T-cell (primary cell): Measurements from ENCODE around the gene TMEM9. TPM values are rescaled to one million over a fixed set of nuclear protein-coding genes. Genes with fewer than 3 reads are reported as not detected.

Source experiments
- ATAC-seq, 4 experiments: fragments of 200-7000 bp in 3 of 4; fragments of 150-1000 bp in 1 of 4; cut with Tn5 transposase; replicated peaks in 1 of 4; 1 replicate in 3 of 4; 2 replicates in 1 of 4; pipeline ENCODE4 v1.10.0; 2021; ENCODE audit warnings: moderate library complexity in 3 of 4, mild to moderate bottlenecking in 2 of 4, moderate number of reproducible peaks in 1 of 4
- CTCF ChIA-PET, 2 donors: fragments of 300-600 bp; sonication (Branson Sonifier 250); formaldehyde crosslinking; loops; one replicate each; lab custom pipeline; 2022; ENCODE audit warnings: antibody characterized with exemption in 2 of 2; lab: Charles Lee
- POLR2A ChIA-PET, 2 donors: fragments of 300-600 bp; sonication (Branson Sonifier 250); formaldehyde crosslinking; loops; one replicate each; lab custom pipeline; 2022; ENCODE audit warnings: antibody characterized with exemption in 2 of 2; lab: Charles Lee
- DNase-seq, 35 experiments: peaks; one replicate each; pipeline versions ENCODE4 v3.0.0 to v3.0.0-alpha.2; 2013 to 2023
- H3K27ac ChIP-seq: one replicate; pipeline ENCODE4 v1.5.1; 2013; ENCODE audit warnings: low read length
- H3K27me3 ChIP-seq, 2 experiments: replicated peaks in 1 of 2; 1 replicate in 1 of 2; 2 replicates in 1 of 2; pipeline versions ENCODE4 v1.6.1 to v1.7.0; 2013; ENCODE audit warnings: low read length in 1 of 2, mixed read lengths in 1 of 2; ENCODE audit not compliant: control insufficient read depth in 2 of 2, insufficient read depth in 2 of 2; ENCODE audit errors: extremely low read depth in 1 of 2
- H3K36me3 ChIP-seq, 2 donors: 1 replicate in 1 of 2; 2 replicates in 1 of 2; pipeline versions ENCODE4 v1.6.1 to v1.7.0; 2013; ENCODE audit warnings: low read length in 1 of 2; ENCODE audit not compliant: control insufficient read depth in 2 of 2, insufficient read depth in 1 of 2; ENCODE audit errors: extremely low read depth in 1 of 2
- H3K4me1 ChIP-seq, 2 experiments: 1 replicate in 1 of 2; 2 replicates in 1 of 2; pipeline versions ENCODE4 v1.6.1 to v1.7.0; 2013; ENCODE audit warnings: low read length in 2 of 2, mixed read lengths in 1 of 2; ENCODE audit not compliant: insufficient read depth in 2 of 2, control insufficient read depth in 1 of 2; ENCODE audit errors: extremely low read depth in 1 of 2
- H3K4me3 ChIP-seq, 2 donors: 1 replicate in 1 of 2; 2 replicates in 1 of 2; pipeline versions ENCODE4 v1.5.1 to v1.7.0; 2013; ENCODE audit warnings: mild to moderate bottlenecking in 2 of 2, low read length in 1 of 2, moderate library complexity in 1 of 2; ENCODE audit not compliant: control insufficient read depth in 1 of 2; ENCODE audit errors: extremely low read depth in 1 of 2
- H3K9me3 ChIP-seq: 2 replicates; pipeline ENCODE4 v1.7.0; 2013
- H3K27ac Mint-ChIP-seq, 2 donors: one replicate each; pipeline ENCODE4 v1.8.0; 2020 to 2021; ENCODE audit warnings: mild to moderate bottlenecking in 2 of 2, mixed read lengths in 2 of 2
- H3K27me3 Mint-ChIP-seq, 2 donors: one replicate each; pipeline ENCODE4 v1.8.0; 2021 to 2022; ENCODE audit warnings: mixed read lengths in 2 of 2
- H3K36me3 Mint-ChIP-seq: one replicate; pipeline ENCODE4 v1.8.0; 2021; ENCODE audit warnings: mixed read lengths
- H3K4me1 Mint-ChIP-seq, 3 donors: one replicate each; pipeline ENCODE4 v1.8.0; 2020 to 2022; ENCODE audit warnings: mixed read lengths in 3 of 3, mild to moderate bottlenecking in 1 of 3
- H3K4me3 Mint-ChIP-seq, 3 donors: one replicate each; pipeline ENCODE4 v1.8.0; 2020 to 2022; ENCODE audit warnings: mild to moderate bottlenecking in 3 of 3, mixed read lengths in 3 of 3, moderate library complexity in 3 of 3
- H3K9me3 Mint-ChIP-seq, 3 donors: one replicate each; pipeline ENCODE4 v1.8.0; 2020 to 2022; ENCODE audit warnings: mixed read lengths in 3 of 3
- WGBS: methylation state at CpG from one replicate; pipeline ENCODE4 v1.1.5; 2013; ENCODE audit warnings: missing lambda C conversion rate; ENCODE audit not compliant: insufficient coverage; 5-methylcytosine and 5-hydroxymethylcytosine counted together
- total RNA-seq, 35 experiments: library from RNA in 6 of 35; stranded (reverse) in 6 of 35; fragments of 120-200 nt in 1 of 35; gene quantifications; one replicate each; pipeline versions ENCODE4 v1.2.1 to v1.2.4 and lab custom pipeline; 2013 to 2026

Gene TMEM9
- total RNA-seq, 5 donors from 2014 or later (not counting 1 experiment from before 2014, with no cell fraction given), result 15.5 to 22.2 (median 17.7) TPM

- Mint-ChIP-seq H3K27me3 (peaks cover 0 to 6% of the 10 kb centered on the region in 2 donors), H3K36me3 (no peaks in the 10 kb centered on the region), H3K4me1 (no peaks in the 10 kb centered on the region), H3K4me3 (no peak overlapping the region), H3K27ac (no peak overlapping the region), H3K9me3 (no peaks in the 10 kb centered on the region)
- Histone ChIP-seq H3K27ac (no peak overlapping the region), H3K36me3 (no peaks in the 10 kb centered on the region), H3K4me3 (no peak overlapping the region), H3K9me3 (no peaks in the 10 kb centered on the region), H3K4me1 (no peaks in the 10 kb centered on the region), H3K27me3 (peaks cover 0 to 31% of the 10 kb centered on the region in 2 experiments)
- no peak for ATAC-seq
- ChIA-PET POLR2A (no interaction called here), CTCF (no interaction called here)
- 92% methylated on average over 3 of the region's 5 CpGs for whole genome bisulfite sequencing
- DNase-seq, result no peak
Measured at GRCh38 chr1:201096041-201096461, 58.2 kb downstream of the TMEM9 start.

- Mint-ChIP-seq H3K27me3 (peaks cover 0 to 6% of the 10 kb centered on the region in 2 donors), H3K4me3 (no peak overlapping the region), H3K9me3 (no peaks in the 10 kb centered on the region), H3K4me1 (no peaks in the 10 kb centered on the region), H3K36me3 (no peaks in the 10 kb centered on the region), H3K27ac (no peak overlapping the region)
- peaks cover 0 to 31% of the 10 kb centered on the region in 2 experiments for H3K27me3 ChIP-seq
- DNase-seq (no peak), ATAC-seq (no peak)
- no peak overlapping the region for H3K27ac ChIP-seq
- H3K9me3 ChIP-seq, result no peaks in the 10 kb centered on the region
- ChIA-PET POLR2A (no interaction called here), CTCF (no interaction called here)
- H3K36me3 ChIP-seq, result no peaks in the 10 kb centered on the region
- WGBS, result 72% methylated on average over 2 of the region's 2 CpGs
- H3K4me1 ChIP-seq, result no peaks in the 10 kb centered on the region
- H3K4me3 ChIP-seq, result no peak overlapping the region
Measured at GRCh38 chr1:201095581-201095980, 58.7 kb downstream of the TMEM9 start.

- Histone ChIP-seq H3K4me1 (no peaks in the 10 kb centered on the region), H3K4me3 (no peak overlapping the region), H3K36me3 (no peaks in the 10 kb centered on the region), H3K27me3 (peaks cover 0 to 31% of the 10 kb centered on the region in 2 experiments), H3K9me3 (no peaks in the 10 kb centered on the region), H3K27ac (no peak overlapping the region)
- Mint-ChIP-seq H3K27ac (no peak overlapping the region), H3K36me3 (no peaks in the 10 kb centered on the region), H3K4me1 (no peaks in the 10 kb centered on the region), H3K4me3 (no peak overlapping the region), H3K27me3 (peaks cover 0 to 6% of the 10 kb centered on the region in 2 donors), H3K9me3 (no peaks in the 10 kb centered on the region)
- WGBS, result no CpG with 5 or more reads among the region's 4 CpGs
- DNase-seq (no peak), ATAC-seq (no peak)
- CTCF ChIA-PET, result no interaction called here
- POLR2A ChIA-PET, result no interaction called here
Measured at GRCh38 chr1:201094832-201095231, 59.4 kb downstream of the TMEM9 start.

- peaks cover 0 to 6% of the 10 kb centered on the region in 2 donors for H3K27me3 Mint-ChIP-seq
- H3K27me3 ChIP-seq, result peaks cover 0 to 29% of the 10 kb centered on the region in 2 experiments
- H3K27ac Mint-ChIP-seq, result no peak overlapping the region
- H3K4me3 Mint-ChIP-seq, result no peak overlapping the region
- DNase-seq (no peak), ATAC-seq (no peak)
- no peaks in the 10 kb centered on the region for H3K4me1 Mint-ChIP-seq
- CTCF ChIA-PET, result no interaction called here
- H3K36me3 Mint-ChIP-seq, result no peaks in the 10 kb centered on the region
- 68% methylated on average over 6 of the region's 7 CpGs for WGBS
- H3K9me3 Mint-ChIP-seq, result no peaks in the 10 kb centered on the region
- H3K36me3 ChIP-seq, result no peaks in the 10 kb centered on the region
- H3K4me1 ChIP-seq, result no peaks in the 10 kb centered on the region
- H3K9me3 ChIP-seq, result no peaks in the 10 kb centered on the region
- POLR2A ChIA-PET, result no interaction called here
- H3K27ac ChIP-seq, result no peak overlapping the region
- H3K4me3 ChIP-seq, result no peak overlapping the region
Measured at GRCh38 chr1:201093962-201094361, 60.3 kb downstream of the TMEM9 start.

- no peak for ATAC-seq
- Histone ChIP-seq H3K4me1 (no peaks in the 10 kb centered on the region), H3K36me3 (no peaks in the 10 kb centered on the region), H3K27ac (no peak overlapping the region), H3K4me3 (no peak overlapping the region), H3K27me3 (peaks cover 0 to 26% of the 10 kb centered on the region in 2 experiments), H3K9me3 (no peaks in the 10 kb centered on the region)
- Mint-ChIP-seq H3K36me3 (no peaks in the 10 kb centered on the region), H3K27ac (no peak overlapping the region), H3K4me3 (no peak overlapping the region), H3K4me1 (no peaks in the 10 kb centered on the region), H3K9me3 (no peaks in the 10 kb centered on the region), H3K27me3 (peaks cover 0 to 6% of the 10 kb centered on the region in 2 donors)
- ChIA-PET CTCF (no interaction called here), POLR2A (no interaction called here)
- 79% methylated on average over 4 of the region's 7 CpGs for WGBS
- no peak for DNase-seq
Measured at GRCh38 chr1:201093561-201093960, 60.7 kb downstream of the TMEM9 start.

GRCh38 chr1:201092738-201093137 lies 61.5 kb downstream of the TMEM9 start:
- no peaks in the 10 kb centered on the region for H3K9me3 Mint-ChIP-seq
- 93% methylated on average over 2 of the region's 3 CpGs for WGBS
- Histone ChIP-seq H3K36me3 (no peaks in the 10 kb centered on the region), H3K4me1 (no peaks in the 10 kb centered on the region), H3K9me3 (no peaks in the 10 kb centered on the region), H3K4me3 (no peak overlapping the region), H3K27ac (no peak overlapping the region), H3K27me3 (peaks cover 2 to 25% of the 10 kb centered on the region in 2 experiments)
- ChIA-PET POLR2A (no interaction called here), CTCF (no interaction called here)
- no peaks in the 10 kb centered on the region for H3K36me3 Mint-ChIP-seq
- peaks cover 0 to 11% of the 10 kb centered on the region in 2 donors for H3K27me3 Mint-ChIP-seq
- DNase-seq (no peak), ATAC-seq (no peak)
- H3K4me1 Mint-ChIP-seq, result no peaks in the 10 kb centered on the region
- H3K4me3 Mint-ChIP-seq, result no peak overlapping the region
- no peak overlapping the region for H3K27ac Mint-ChIP-seq

- no peaks in the 10 kb centered on the region for H3K4me1 Mint-ChIP-seq
- Histone ChIP-seq H3K27ac (no peak overlapping the region), H3K9me3 (no peaks in the 10 kb centered on the region), H3K36me3 (no peaks in the 10 kb centered on the region), H3K4me3 (no peak overlapping the region), H3K4me1 (no peaks in the 10 kb centered on the region), H3K27me3 (peaks cover 2 to 24% of the 10 kb centered on the region in 2 experiments)
- H3K36me3 Mint-ChIP-seq, result no peaks in the 10 kb centered on the region
- ChIA-PET POLR2A (no interaction called here), CTCF (no interaction called here)
- H3K27ac Mint-ChIP-seq, result no peak overlapping the region
- H3K27me3 Mint-ChIP-seq, result peaks cover 0 to 12% of the 10 kb centered on the region in 2 donors
- DNase-seq, result no peak
- ATAC-seq, result no peak
- H3K9me3 Mint-ChIP-seq, result no peaks in the 10 kb centered on the region
- no peak overlapping the region for H3K4me3 Mint-ChIP-seq
- 100% methylated on average over 2 of the region's 4 CpGs for WGBS
Measured at GRCh38 chr1:201091256-201091655, 63.0 kb downstream of the TMEM9 start.
